Loucy (cell line): ENCODE results near the gene BLNK.

ENCODE experiments used
- H2AFZ ChIP-seq: fragments of 200-600 bp; sonication (generic); 2 replicates; pipeline ENCODE4 v1.6.0; 2016; ENCODE audit warnings: antibody characterized with exemption, mild to moderate bottlenecking, low read length, moderate library complexity
- H3F3A ChIP-seq: fragments of 200-600 bp; 2 replicates; pipeline ENCODE4 v1.6.0; 2016; ENCODE audit warnings: antibody characterized with exemption, low read depth, mild to moderate bottlenecking
- H3K27me3 ChIP-seq: fragments of 200-600 bp; sonication (generic); 2 replicates; pipeline ENCODE4 v1.6.1; 2014; ENCODE audit warnings: low read length, mild to moderate bottlenecking; ENCODE audit not compliant: insufficient read depth, poor library complexity, severe bottlenecking
- H3K36me3 ChIP-seq: fragments of 200-600 bp; sonication (generic); 2 replicates; pipeline ENCODE4 v1.6.1; 2016; ENCODE audit warnings: low read length; ENCODE audit not compliant: insufficient read depth
- H3K4me1 ChIP-seq: fragments of 200-600 bp; sonication (generic); 2 replicates; pipeline ENCODE4 v1.5.1; 2014; ENCODE audit warnings: low read length, mild to moderate bottlenecking; ENCODE audit not compliant: insufficient read depth, poor library complexity, severe bottlenecking
- H3K4me2 ChIP-seq: fragments of 200-600 bp; sonication (generic); 2 replicates; pipeline ENCODE4 v1.6.0; 2014; ENCODE audit warnings: antibody characterized with exemption, low read length, low read depth, mild to moderate bottlenecking; ENCODE audit not compliant: poor library complexity, severe bottlenecking
- H3K4me3 ChIP-seq: fragments of 200-600 bp; sonication (generic); 2 replicates; pipeline ENCODE4 v1.5.1; 2014; ENCODE audit warnings: low read length, mild to moderate bottlenecking, mixed read lengths; ENCODE audit not compliant: poor library complexity, severe bottlenecking
- H3K79me2 ChIP-seq: fragments of 200-600 bp; sonication (generic); 2 replicates; pipeline ENCODE4 v1.6.1; 2014; ENCODE audit warnings: low read length; ENCODE audit not compliant: insufficient read depth
- H3K9ac ChIP-seq: fragments of 200-600 bp; sonication (generic); 2 replicates; pipeline ENCODE4 v1.6.0; 2014; ENCODE audit warnings: mild to moderate bottlenecking, low read depth, low read length, moderate library complexity; ENCODE audit not compliant: poor library complexity, severe bottlenecking
- H3K9me2 ChIP-seq: fragments of 200-600 bp; sonication (generic); replicated peaks from 2 replicates; pipeline ENCODE4 v1.6.1; 2016; ENCODE audit warnings: low read depth, low read length, mixed read lengths
- H3K9me3 ChIP-seq: fragments of 200-600 bp; sonication (generic); 2 replicates; pipeline ENCODE4 v1.6.1; 2014; ENCODE audit warnings: mild to moderate bottlenecking, antibody characterized with exemption, low read length, low read depth; ENCODE audit not compliant: insufficient read depth
- H4K20me1 ChIP-seq: fragments of 200-600 bp; sonication (generic); 2 replicates; pipeline ENCODE4 v1.6.0; 2014; ENCODE audit warnings: antibody characterized with exemption, low read length, mild to moderate bottlenecking; ENCODE audit not compliant: insufficient read depth, poor library complexity, severe bottlenecking
- CTCF ChIP-seq: fragments of 200-600 bp; sonication (generic); conservative IDR thresholded peaks from 2 replicates; pipeline ENCODE4 v1.5.1; 2014; ENCODE audit warnings: mild to moderate bottlenecking, antibody characterized with exemption, low read length
- EZH2phosphoT487 ChIP-seq: fragments of 200-600 bp; IDR thresholded peaks from 2 replicates; pipeline ENCODE4 v1.6.1; 2018; ENCODE audit warnings: antibody characterized with exemption, mild to moderate bottlenecking, moderate library complexity, borderline replicate concordance

Gene BLNK

GRCh38 chr10:96292971-96293920, 21.9 kb upstream of the BLNK start:
- H3K9ac ChIP-seq, result no peak overlapping the region
- H3K27me3 ChIP-seq, result no peaks in the 10 kb centered on the region
- no peaks in the 10 kb centered on the region for H3F3A ChIP-seq

GRCh38 chr10:96290368-96291133, 19.2 kb upstream of the BLNK start:
- H4K20me1 ChIP-seq, result no peaks in the 10 kb centered on the region
- H3F3A ChIP-seq, result no peaks in the 10 kb centered on the region
- no peaks in the 10 kb centered on the region for H3K36me3 ChIP-seq
- H3K4me3 ChIP-seq, result no peak overlapping the region
- H3K4me2 ChIP-seq, result no peak overlapping the region
- no peaks in the 10 kb centered on the region for H3K9me3 ChIP-seq
- H3K79me2 ChIP-seq, result no peaks in the 10 kb centered on the region
- peaks cover 13% of the 10 kb centered on the region for H3K4me1 ChIP-seq
- no peaks in the 10 kb centered on the region for H3K27me3 ChIP-seq
- H3K9me2 ChIP-seq, result no peaks in the 10 kb centered on the region
- no peak overlapping the region for H2AFZ ChIP-seq
- TF ChIP-seq CTCF (no peak), EZH2phosphoT487 (no peak)
- no peak overlapping the region for H3K9ac ChIP-seq

More at GRCh38 chr10:96292971-96293920, 21.9 kb upstream of the BLNK start:
- Histone ChIP-seq H2AFZ (peak overlapping the region; percentile 56; the same call in 1 of the 2 replicates), H3K4me2 (no peak overlapping the region), H3K36me3 (no peaks in the 10 kb centered on the region), H4K20me1 (no peaks in the 10 kb centered on the region), H3K79me2 (no peaks in the 10 kb centered on the region), H3K4me3 (no peak overlapping the region), H3K9me3 (no peaks in the 10 kb centered on the region), H3K9me2 (no peaks in the 10 kb centered on the region), H3K4me1 (peaks cover 3% of the 10 kb centered on the region)
- TF ChIP-seq EZH2phosphoT487 (no peak), CTCF (peak; percentile 70)

GRCh38 chr10:96289218-96289910, 18.0 kb upstream of the BLNK start:
- no peak overlapping the region for H3K9ac ChIP-seq
- H3K9me3 ChIP-seq, result no peaks in the 10 kb centered on the region
- no peaks in the 10 kb centered on the region for H3K27me3 ChIP-seq
- no peaks in the 10 kb centered on the region for H3K36me3 ChIP-seq
- TF ChIP-seq EZH2phosphoT487, result no peak
- no peak for TF ChIP-seq CTCF
- H3K4me1 ChIP-seq, result peaks cover 13% of the 10 kb centered on the region
- H3K79me2 ChIP-seq, result no peaks in the 10 kb centered on the region
- no peak overlapping the region for H3K4me3 ChIP-seq
- H3K9me2 ChIP-seq, result no peaks in the 10 kb centered on the region
- no peaks in the 10 kb centered on the region for H4K20me1 ChIP-seq
- no peak overlapping the region for H2AFZ ChIP-seq
- no peak overlapping the region for H3K4me2 ChIP-seq
- H3F3A ChIP-seq, result no peaks in the 10 kb centered on the region
